ENCODE results near the gene SLC7A10. TPM values are rescaled to one million over a fixed set of nuclear protein-coding genes. Genes with fewer than 3 reads are reported as not detected.

SLC7A10 gene
- total RNA-seq, 1 donor from 2014 or later: 1.1 TPM

- Histone ChIP-seq H3K9me3 (no peaks in the 10 kb centered on the region), H3K27me3 (no peaks in the 10 kb centered on the region), H3K36me3 (no peaks in the 10 kb centered on the region), H3K27ac (no peak overlapping the region), H3K4me3 (no peak overlapping the region), H3K4me1 (no peaks in the 10 kb centered on the region)
- DNase-seq (no peak), ATAC-seq (no peak)
- TF ChIP-seq CTCF (IDR thresholded peaks at IDR 0.05): no peak
- intact Hi-C loops (cut with DNase I): no loop called here
Measured at GRCh38 chr19:33204136-33204973, 21.3 kb downstream of the SLC7A10 start.

- Histone ChIP-seq H3K27ac (no peak overlapping the region), H3K27me3 (no peaks in the 10 kb centered on the region), H3K36me3 (no peaks in the 10 kb centered on the region), H3K4me3 (no peak overlapping the region), H3K4me1 (no peaks in the 10 kb centered on the region), H3K9me3 (no peaks in the 10 kb centered on the region)
- TF ChIP-seq CTCF (IDR thresholded peaks at IDR 0.05): no peak
- no peak for ATAC-seq
- no peak for DNase-seq
- intact Hi-C loops (cut with DNase I): no loop called here
Measured at GRCh38 chr19:33203529-33203928, 22.1 kb downstream of the SLC7A10 start.

- no peaks in the 10 kb centered on the region for H3K36me3 ChIP-seq
- no peaks in the 10 kb centered on the region for H3K9me3 ChIP-seq
- no peak for TF ChIP-seq CTCF (IDR thresholded peaks at IDR 0.05)
- ATAC-seq (no peak), DNase-seq (no peak)
- intact Hi-C loops (cut with DNase I): no loop called here
- H3K27ac ChIP-seq: no peak overlapping the region
- H3K4me1 ChIP-seq: no peaks in the 10 kb centered on the region
- H3K27me3 ChIP-seq: no peaks in the 10 kb centered on the region
- H3K4me3 ChIP-seq: no peak overlapping the region
Measured at GRCh38 chr19:33202546-33203507, 22.8 kb downstream of the SLC7A10 start.

GRCh38 chr19:33201886-33202545 is 23.6 kb downstream of the SLC7A10 start:
- Histone ChIP-seq H3K9me3 (no peaks in the 10 kb centered on the region), H3K27me3 (no peaks in the 10 kb centered on the region), H3K36me3 (no peaks in the 10 kb centered on the region), H3K4me1 (no peaks in the 10 kb centered on the region), H3K27ac (no peak overlapping the region), H3K4me3 (no peak overlapping the region)
- ATAC-seq (no peak), DNase-seq (no peak)
- no peak for TF ChIP-seq CTCF (IDR thresholded peaks at IDR 0.05)
- intact Hi-C loops (cut with DNase I): no loop called here

- DNase-seq: no peak
- intact Hi-C loops (cut with DNase I): no loop called here
- no peak for TF ChIP-seq CTCF (IDR thresholded peaks at IDR 0.05)
Measured at GRCh38 chr19:33201473-33201872, 24.2 kb downstream of the SLC7A10 start.

More at GRCh38 chr19:33201473-33201872, 24.2 kb downstream of the SLC7A10 start:
- Histone ChIP-seq H3K9me3 (no peaks in the 10 kb centered on the region), H3K4me3 (no peak overlapping the region), H3K4me1 (no peaks in the 10 kb centered on the region), H3K27ac (no peak overlapping the region), H3K36me3 (no peaks in the 10 kb centered on the region), H3K27me3 (no peaks in the 10 kb centered on the region)
- ATAC-seq: no peak
